ENCODE data around the gene KCNQ1. TPM values are rescaled to one million over a fixed set of nuclear protein-coding genes. Genes with fewer than 3 reads are reported as not detected.

KCNQ1 gene
- polyA plus RNA-seq, 1 of the 3 experiments (the other 2 are of a cell fraction): 0.05 TPM

- CTCF ChIA-PET: interaction anchor here (1.0 to 3.0 kb wide), 4 partner anchors 18 to 338 kb away, joined by 3 to 10 read pairs (median 4); no protein-coding TSS in a partner anchor
- Histone ChIP-seq H3F3A (replicated peaks; ENCODE audit: insufficient read depth) (no peaks in the 10 kb centered on the region), H3K36me3 (replicated peaks in 1 of 2; ENCODE audit: control insufficient read depth in 1 of 2, insufficient read depth in 2 of 2, low read length in 1 of 2) (no peaks in the 10 kb centered on the region), H3K79me2 (ENCODE audit: insufficient read depth) (no peaks in the 10 kb centered on the region), H3K9me3 (no peaks in the 10 kb centered on the region), H3K27ac (ENCODE audit: low read depth in 2 of 2, low read length in 1 of 2) (no peak overlapping the region), H4K20me1 (ENCODE audit: insufficient read depth) (no peaks in the 10 kb centered on the region), H3K4me3 (ENCODE audit: low read depth in 2 of 2, low read length in 1 of 2) (no peak overlapping the region), H3K4me2 (no peak overlapping the region), H2AFZ (ENCODE audit: low read depth) (no peak overlapping the region), H3K9me2 (no peaks in the 10 kb centered on the region), H3K4me1 (ENCODE audit: control insufficient read depth in 1 of 2, insufficient read depth in 2 of 2, low read depth in 1 of 2, low read length in 1 of 2) (no peaks in the 10 kb centered on the region), H3K9ac (no peak overlapping the region), H3K27me3 (ENCODE audit: insufficient read depth) (no peaks in the 10 kb centered on the region)
- POLR2A ChIA-PET: no interaction called here
- no peak for TF ChIP-seq SIN3A (IDR thresholded peaks at IDR 0.05; ENCODE audit: borderline replicate concordance, low read depth, low read length)
- TF ChIP-seq POLR2AphosphoS5 (IDR thresholded peaks at IDR 0.05; ENCODE audit: low read depth, low read length): no peak
- no peak for TF ChIP-seq CHD2 (IDR thresholded peaks at IDR 0.05; ENCODE audit: low read length, partially characterized antibody)
- no peak for TF ChIP-seq EZH2phosphoT487 (IDR thresholded peaks at IDR 0.05; ENCODE audit: borderline replicate concordance, low read depth)
- TF ChIP-seq PBX3 (IDR thresholded peaks at IDR 0.05): no peak
- no peak for TF ChIP-seq MXI1 (IDR thresholded peaks at IDR 0.05; ENCODE audit: low read depth, low read length)
- no peak for TF ChIP-seq SMC3 (IDR thresholded peaks at IDR 0.05; ENCODE audit: low read depth, low read length)
- TF ChIP-seq JUND (IDR thresholded peaks at IDR 0.05): no peak
- no peak for TF ChIP-seq RFX5 (IDR thresholded peaks at IDR 0.05; ENCODE audit: low read length)
- TF ChIP-seq RCOR1 (IDR thresholded peaks at IDR 0.05; ENCODE audit: low read length): no peak
- TF ChIP-seq GABPA (IDR thresholded peaks at IDR 0.05; ENCODE audit: low read depth): no peak
- TF ChIP-seq TAF1 (IDR thresholded peaks at IDR 0.05; ENCODE audit: borderline replicate concordance, low read depth, low read length): no peak
- no peak for TF ChIP-seq FOXJ3 (CRISPR knock-in tag; IDR thresholded peaks at IDR 0.05)
- TF ChIP-seq IRF3 (IDR thresholded peaks at IDR 0.05; ENCODE audit: low read depth, low read length): no peak
- no peak for TF ChIP-seq GATA2 (CRISPR knock-in tag; IDR thresholded peaks at IDR 0.05)
- TF ChIP-seq NRF1 (IDR thresholded peaks at IDR 0.05; ENCODE audit: low read depth, low read length): no peak
- TF ChIP-seq EP300 (IDR thresholded peaks at IDR 0.05; ENCODE audit: borderline replicate concordance in 1 of 2, low read depth in 1 of 2, low read length in 1 of 2): no peak
- TF ChIP-seq CTCF (IDR thresholded peaks at IDR 0.05): no peak
- no peak for DNase-seq
- WGBS (ENCODE audit: low lambda C conversion rate): 54% methylated on average over 5 of the region's 8 CpGs
These were observed 105.8 kb downstream of the KCNQ1 start for GRCh38 chr11:2550606-2550970.

Measured in SK-N-SH (cell line).